HG02973 (cell line): ENCODE results near the gene CDH13.

Experiments used
- ATAC-seq: cut with Tn5 transposase; IDR thresholded peaks from one replicate; pipeline ENCODE4 v1.9.1; 2021; ENCODE audit warnings: moderate library complexity; ENCODE audit not compliant: unreplicated experiment

The CDH13 gene

DNA sequence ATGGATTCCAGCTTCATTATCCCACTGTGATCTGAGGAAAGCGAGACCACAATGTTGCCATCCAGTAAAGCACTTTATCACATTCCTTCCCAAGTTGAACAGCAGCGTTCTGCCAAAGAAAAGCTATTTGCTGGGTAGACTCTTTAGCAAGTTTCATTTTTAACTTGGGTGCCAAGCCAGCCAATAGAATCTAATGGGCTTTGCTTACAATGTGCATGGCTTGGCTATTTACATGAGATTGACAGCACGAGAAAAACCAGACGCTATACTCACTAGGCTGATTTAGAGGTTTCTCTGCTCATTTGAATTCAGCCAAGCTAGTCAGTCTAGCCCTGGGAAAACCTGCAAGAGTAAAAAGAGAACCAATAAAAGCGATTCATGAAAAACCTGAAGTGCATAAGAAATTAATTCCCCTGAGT is 108.9 kb downstream of the CDH13 start:
- no peak for ATAC-seq

- no peak for ATAC-seq
Measured at GRCh38 chr16:82736224-82736623, 109.5 kb downstream of the CDH13 start.

- no peak for ATAC-seq
Measured at GRCh38 chr16:82738699-82739098, 111.9 kb downstream of the CDH13 start.

DNA sequence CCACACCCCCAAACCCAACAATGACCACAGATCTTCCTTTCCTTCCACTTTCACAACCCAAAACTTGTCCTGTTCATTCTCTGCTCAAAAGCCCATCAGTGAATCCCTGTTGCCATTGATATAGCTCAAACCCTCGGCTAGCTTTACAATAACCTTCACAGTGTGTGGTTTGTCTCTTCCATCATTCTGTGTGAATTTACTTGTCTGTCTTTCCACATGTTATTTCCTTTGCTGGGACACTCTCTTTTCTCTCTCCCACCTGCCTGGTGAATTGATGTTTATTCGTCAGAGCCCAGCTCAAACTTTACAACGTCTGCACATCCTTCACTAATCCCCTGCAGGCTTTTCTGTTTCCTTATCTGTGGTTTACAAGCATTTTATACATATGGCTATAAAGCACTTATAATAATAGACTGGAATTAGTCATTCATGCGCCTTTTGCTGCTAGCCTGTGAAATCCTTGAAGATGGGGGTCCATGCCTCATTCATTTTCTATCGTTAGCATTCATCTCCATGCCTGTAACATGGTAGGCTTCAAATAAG is 114.4 kb downstream of the CDH13 start:
- no peak for ATAC-seq

DNA sequence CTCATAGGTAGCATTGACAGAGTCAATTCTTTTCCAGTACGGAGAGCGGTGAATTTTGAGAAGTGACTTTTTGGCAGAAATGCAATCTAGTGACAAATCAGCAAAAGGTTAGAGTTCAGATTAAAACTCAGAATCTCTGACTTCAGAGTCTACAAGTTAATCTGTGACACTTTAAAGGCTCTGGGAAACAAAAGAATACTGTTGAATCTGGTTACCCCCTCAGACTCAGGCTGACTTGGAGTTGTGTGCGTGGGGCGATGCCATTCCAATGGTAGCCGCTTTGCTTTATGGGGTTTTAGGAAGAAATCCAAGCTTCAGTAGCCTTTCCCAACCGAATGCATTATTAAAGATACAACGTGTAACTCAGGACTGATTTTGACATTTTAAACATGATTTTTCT is 118.2 kb downstream of the CDH13 start:
- ATAC-seq = no peak

DNA sequence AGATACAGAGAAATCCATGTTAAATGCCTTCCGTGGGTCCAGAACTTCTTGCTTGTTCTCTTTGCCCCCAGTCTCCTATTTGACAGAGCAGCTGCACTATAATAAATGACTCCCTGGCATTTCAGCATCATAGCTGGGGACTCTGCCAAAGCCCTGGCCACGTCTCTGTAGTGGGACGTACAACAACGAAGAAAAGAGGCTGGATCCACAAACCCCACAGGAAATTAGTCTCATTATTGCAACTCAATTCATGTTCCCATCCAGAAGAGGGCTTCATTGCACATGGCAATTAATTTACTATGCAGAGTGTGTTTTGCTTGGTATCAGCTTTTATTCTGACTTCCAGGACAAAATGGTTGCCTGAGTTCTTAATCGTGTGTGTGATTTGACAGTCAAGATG is 121.3 kb downstream of the CDH13 start:
- ATAC-seq = no peak

DNA sequence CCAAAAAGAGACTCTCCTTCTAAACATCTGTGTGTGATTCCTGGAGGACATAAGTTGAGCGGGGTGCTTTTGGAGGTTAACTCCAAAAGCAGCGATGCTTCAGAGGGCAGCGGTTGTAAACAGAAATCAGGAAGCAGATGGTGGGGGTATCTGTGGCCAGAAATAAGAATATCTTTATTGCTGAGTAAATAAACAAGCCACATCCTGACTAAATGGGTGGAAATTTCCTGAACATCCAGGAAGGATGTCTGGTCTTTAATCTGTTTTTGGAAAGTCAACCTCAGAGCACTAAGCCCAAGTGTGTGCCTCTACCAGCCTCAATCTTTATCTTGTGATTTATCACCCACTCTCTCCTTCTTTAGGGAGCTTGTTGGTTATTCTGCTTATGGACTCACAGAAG is 123.3 kb downstream of the CDH13 start:
- ATAC-seq = no peak

DNA sequence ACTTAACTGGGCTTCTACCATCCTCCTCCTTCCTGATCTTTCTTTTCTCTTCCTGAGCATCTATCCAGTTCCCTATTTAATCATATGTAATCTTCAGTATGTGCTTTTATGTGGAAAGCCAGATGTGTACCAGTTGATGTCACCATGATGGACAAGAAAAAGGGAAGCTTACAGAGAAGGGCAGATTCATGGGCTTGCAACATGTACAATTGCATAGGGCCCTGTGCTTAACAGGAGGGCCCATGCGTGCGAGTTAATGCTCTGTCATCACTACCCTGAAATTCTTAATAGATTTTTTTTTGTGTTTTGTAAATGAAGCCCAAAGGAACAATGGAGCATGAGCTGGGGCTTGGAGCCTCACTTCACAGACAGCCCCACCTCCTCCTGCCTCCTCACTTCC is 124.3 kb downstream of the CDH13 start:
- no peak for ATAC-seq

- ATAC-seq = no peak
Measured at GRCh38 chr16:82752172-82752571, 125.4 kb downstream of the CDH13 start.

GRCh38 chr16:82753821-82754220 is 127.1 kb downstream of the CDH13 start:
- no peak for ATAC-seq

DNA sequence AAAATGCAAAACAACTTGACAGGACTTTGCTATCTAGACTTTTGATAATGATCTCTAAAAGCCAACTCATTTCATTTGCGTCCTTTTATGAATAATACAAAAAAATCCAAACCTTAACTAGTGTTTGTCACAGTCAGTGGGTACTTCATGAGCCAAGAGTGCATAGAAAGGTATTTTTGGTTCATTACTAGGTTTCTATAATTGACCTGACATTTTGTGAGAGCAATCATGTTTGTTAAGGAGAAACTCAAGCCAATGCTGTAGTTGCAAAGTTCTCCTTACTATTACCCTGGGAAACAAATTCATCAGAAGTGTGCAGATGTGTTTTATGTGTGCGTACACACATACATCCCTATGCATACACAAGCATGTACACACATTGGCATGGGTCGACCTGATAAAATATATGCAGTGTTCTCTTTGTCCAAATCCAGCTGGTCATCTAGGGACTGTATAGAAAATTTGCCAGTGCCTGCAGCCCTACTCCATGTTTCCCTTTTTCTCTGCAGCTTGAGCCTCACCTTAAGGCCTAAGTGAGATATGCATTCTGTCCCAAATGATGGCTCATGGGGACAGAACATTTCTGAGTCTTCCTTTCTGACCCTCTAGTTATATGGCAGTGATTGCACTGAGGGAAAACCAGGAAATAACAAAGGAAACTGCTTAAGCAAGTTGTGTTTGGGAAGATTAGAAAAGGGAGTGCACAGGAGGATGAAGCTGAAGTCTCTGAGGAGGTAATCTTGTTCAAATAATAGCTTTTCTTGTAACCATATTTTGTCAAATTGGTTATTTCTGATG is 128.1 kb downstream of the CDH13 start:
- no peak for ATAC-seq

GRCh38 chr16:82755570-82756282 is 129.0 kb downstream of the CDH13 start:
- no peak for ATAC-seq

DNA sequence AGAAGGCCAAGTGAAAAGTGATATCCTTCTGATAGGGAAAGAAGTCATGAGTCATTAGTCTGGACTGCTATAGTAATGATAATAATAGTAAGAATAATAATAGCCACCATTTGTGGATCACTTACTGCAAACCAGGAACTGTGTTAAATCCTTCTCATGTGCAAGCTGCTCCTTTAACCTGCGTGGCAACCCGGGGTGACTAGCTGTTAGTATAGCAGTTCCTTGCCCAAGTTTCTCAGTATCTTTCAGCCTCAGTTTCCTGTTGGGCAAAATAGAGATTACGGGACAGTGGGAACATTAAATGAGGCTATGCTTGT is 129.5 kb downstream of the CDH13 start:
- no peak for ATAC-seq

- ATAC-seq = no peak
Measured at GRCh38 chr16:82758406-82758805, 131.6 kb downstream of the CDH13 start.

DNA sequence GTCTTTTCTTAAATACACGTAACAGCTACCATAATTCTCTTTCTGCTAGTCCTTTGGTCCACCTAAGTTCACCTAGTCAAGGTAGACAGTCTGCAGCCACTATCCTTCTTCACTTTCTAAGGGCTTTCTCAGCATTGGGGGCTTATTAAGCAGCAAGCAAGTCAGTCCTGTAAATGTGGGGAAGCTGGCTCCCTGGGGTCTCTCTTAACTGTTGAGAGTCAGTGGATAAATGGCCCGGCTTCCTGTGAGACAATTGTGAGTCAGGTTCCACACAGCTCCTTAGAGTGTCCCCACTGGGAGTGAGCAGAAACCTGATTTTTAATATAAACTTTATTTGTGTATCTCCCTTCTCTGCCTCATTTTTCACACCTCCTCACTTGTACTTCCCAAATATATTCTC is 132.1 kb downstream of the CDH13 start:
- ATAC-seq = no peak

DNA sequence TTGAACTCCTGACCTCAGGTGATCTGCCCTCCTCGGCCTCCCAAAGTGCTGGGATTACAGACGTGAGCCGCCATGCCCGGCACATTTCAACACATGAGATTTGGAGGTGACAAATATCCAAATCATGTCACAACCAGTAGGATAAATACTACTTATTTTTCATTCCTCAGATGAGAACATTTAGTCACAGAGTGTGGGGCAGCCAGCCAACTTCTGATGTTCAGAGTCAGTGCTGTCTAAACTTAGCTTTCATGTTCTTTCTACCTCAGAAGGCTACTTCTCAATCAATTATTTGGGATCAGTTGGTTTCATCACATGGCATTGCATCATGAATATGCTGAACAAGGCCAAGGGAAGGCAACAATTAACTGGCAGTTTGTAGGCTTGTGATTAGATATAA is 134.5 kb downstream of the CDH13 start:
- ATAC-seq = no peak

DNA sequence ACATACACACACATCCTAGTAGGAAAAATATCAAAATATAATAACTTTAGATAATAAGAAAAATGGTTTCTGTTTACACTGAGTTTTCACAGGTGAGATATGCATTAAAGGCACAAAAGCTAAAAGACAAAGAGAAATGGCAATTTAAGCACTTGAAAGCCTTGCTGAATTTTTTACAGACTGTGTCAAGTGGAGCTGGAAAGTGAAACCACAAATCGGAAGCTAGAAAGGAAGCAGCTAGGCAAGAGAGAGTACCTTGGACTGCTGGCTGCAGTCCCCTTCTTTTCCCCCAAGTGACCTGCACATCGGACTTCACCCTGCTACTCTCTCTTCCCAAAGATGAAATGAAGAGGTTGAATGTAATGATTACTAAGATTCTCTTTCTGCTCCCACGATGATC is 135.1 kb downstream of the CDH13 start:
- ATAC-seq = no peak

GRCh38 chr16:82763371-82763770 is 136.6 kb downstream of the CDH13 start:
- ATAC-seq = no peak

DNA sequence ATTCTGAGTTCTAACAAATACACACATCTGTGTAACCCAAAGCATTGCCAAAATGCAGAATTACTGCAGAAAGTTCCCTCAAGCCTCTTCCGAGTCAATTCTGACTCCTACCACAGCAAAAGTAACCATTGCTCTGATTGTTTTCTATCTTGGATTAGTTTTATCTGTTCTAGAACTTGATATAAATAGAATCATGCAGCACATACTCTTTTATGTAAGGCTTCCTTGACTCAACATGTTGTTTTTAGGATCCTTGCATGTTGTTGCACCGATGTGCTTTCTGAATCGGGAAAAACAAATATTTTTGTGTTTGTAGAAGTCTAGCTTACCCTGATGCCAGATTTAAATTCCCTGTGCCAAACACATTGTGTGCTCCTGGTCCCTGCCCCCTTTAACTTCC is 140.4 kb downstream of the CDH13 start:
- ATAC-seq = no peak

DNA sequence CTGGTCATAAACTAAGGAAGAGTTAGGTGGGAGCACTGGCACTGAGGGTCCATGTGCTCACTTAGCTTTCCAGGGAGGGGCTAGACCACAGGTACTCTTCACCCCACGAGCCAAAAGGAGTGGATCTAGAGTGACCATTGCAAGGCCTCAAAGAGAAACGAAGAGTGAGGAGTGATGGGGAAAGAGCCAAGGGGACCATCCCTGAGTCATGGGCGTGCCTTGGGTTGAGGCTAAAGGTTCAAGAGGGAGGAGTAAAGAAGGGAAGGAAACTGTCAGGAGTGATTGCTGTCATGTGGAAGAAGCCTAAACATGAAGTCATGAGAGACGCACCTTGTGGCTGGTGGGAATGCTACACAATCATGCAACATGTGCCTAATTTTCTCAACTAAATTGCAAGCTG is 141.0 kb downstream of the CDH13 start:
- ATAC-seq = no peak

DNA sequence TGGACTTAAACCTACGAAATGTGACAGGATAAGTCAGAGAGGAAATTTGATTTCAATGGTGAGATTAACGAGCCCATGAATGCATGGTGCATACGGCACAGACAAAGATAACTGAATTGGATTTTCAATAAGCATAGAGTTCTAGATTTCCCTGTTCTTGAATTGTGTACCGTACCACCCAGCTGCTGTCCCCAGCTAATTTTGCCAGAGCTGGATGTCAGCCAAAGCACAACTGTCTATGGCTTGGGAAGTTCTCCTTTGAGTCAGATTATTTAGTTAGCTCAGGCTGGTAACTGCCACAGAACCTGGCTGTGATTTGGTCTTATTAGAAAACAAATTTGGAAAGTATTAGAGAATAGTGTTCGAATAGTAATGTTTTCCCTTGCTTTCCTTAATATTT is 143.1 kb downstream of the CDH13 start:
- ATAC-seq = no peak

GRCh38 chr16:82772215-82772614 is 145.4 kb downstream of the CDH13 start:
- no peak for ATAC-seq
